Left kidney (tissue), 2 donors: ENCODE results near the gene RAX2. TPM values are rescaled to one million over a fixed set of nuclear protein-coding genes. Genes with fewer than 3 reads are reported as not detected.
"Not testable (repeated sequence)": the region's sequence is repeated elsewhere in the genome, so short reads cannot be mapped to it uniquely, and the experiment has no call there.

Experiments used
- DNase-seq: peaks from one replicate; pipeline ENCODE4 v3.0.0-alpha.2; 2013
- polyA plus RNA-seq: library from polyadenylated mRNA; unstranded; fragments of 120-200 nt; gene quantifications from one replicate; pipeline ENCODE4 v1.2.1, GENCODE V29; 2013; ENCODE audit not compliant: insufficient read length

The RAX2 gene
- polyA plus RNA-seq, 1 donor = not detected

DNA sequence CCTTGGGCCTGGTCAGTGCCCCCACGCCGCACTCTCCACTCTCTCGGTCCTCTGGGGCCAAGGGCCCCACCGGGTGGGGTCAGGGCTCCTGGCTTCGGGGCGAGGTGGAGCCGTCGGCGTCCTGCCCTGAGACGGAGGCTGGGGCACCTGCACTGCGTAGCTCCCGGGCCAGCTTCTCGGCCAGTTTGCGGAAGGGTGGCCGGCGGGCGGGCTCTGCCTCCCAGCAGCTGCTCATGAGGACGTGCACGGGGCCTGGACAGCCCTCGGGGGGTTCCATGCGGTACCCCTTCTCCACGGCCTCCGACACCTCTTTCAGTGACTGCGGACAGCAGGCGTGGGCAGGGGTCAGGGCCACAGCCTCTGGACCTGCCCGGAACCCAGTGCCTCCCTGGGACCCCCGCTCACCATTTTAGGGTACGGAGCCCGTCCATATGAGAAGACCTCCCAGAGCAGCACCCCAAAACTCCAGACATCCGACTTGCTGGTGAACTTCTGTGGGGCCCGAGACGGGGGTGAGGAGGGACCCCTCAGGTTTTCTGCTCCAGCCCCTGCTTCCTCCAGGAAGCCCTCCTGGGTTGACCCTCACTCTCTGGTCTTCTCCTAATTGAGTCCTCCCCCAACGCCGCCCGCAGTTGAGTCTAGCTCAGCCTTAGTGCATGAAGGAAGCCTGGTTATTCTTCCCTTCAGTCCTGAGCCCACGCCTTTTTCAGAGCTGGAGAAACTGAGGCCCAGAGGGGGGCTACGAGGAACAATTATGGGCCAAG is 6.3 kb upstream of the RAX2 start:
- no peak for DNase-seq

DNA sequence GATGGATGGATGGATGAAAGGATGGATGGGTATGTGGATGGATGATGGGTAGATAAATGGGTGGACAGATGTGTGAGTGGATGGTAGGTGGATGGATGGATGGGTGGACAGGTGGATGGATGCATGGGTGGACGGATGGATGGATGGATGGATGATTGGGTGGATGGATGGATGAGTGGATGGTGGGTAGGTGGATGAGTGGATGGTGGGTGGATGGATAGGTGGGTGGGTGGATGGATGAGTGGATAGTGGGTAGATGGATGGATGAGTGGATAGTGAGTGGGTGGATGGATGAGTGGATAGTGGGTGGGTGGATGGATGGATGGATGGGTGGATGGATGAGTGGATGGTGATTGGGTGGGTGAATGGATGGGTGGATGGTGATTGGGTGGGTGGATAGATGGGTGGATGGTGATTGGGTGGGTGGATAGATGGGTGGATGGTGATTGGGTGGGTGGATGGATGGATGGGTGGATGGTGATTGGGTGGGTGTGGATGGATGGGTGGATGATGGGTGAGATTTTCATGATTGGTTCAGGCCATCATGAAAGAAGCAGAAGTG is 4.5 kb upstream of the RAX2 start:
- DNase-seq = no peak

DNA sequence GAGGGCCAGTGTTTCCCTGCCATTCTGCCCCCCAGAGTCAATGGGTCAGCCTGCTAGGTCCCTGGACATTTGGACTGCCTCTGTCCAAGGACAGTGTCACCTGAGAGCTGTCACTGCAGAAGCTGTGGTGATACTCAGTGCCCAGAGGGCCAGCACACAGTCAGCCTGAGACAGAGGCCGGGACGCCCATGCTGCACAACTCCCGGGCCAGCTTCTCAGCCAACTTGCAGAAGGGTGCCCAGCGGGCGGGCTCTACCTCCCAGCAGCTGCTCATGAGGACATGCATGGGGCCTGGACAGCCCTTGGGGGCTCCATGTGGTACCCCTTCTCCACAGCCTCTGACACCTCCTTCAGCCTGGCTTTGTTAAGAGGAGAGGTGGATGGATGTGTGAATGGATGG is 3.8 kb upstream of the RAX2 start:
- no peak for DNase-seq

DNA sequence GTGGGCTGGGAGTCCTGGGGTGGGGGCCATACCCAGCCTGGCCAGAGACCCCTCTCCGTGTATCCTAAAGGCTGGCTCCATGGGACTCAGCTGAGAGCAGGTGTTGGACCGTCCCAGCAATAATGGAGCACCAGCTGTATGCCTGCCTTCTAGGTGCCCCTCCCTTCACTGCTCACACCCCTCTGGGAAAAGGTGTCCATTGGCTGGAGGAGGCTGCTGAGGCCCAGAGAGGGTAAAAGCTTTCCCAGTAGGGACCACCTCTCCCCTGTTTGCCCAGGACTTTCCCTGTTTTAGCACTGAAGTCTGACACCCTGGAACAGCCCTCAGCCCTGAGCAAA is 3.3 kb upstream of the RAX2 start:
- DNase-seq = no peak

DNA sequence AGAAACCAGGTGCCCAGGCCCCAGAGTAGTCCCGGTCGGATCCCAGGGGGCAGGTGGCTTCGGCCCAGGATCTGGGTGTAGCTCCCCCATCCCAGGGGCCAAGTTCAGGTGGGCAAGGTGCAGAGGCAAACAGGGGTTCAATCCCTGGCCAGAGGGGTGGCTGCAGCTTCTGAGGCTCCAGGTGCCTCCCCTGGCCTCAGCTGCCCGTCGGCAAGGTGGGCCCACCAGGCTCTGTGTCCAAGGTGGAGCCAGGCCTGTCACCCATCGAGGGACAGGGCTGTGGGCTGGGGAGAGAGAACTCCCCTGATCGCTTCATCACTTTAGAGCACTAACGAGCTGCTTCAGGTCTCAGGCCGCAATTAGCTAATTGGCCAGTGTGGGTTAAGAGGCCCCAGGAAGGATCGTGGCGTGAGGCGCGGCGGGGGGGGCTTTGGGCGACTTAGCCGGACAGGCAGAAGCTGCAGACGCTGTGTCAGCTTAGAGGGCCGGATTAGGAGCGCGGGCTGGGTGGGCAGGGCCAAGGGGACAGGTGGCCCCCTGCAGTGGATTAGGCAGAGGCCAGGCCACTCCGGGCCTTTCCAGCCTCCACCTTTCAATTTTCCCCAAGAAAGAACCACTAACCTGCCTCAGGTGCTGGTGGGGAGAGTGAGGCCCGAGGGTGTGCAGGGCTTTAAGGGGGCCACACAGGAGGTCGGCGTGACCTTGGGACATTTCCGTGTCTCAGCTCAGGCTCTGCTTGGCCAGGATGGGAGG is 2.8 kb upstream of the RAX2 start:
- no peak for DNase-seq

DNA sequence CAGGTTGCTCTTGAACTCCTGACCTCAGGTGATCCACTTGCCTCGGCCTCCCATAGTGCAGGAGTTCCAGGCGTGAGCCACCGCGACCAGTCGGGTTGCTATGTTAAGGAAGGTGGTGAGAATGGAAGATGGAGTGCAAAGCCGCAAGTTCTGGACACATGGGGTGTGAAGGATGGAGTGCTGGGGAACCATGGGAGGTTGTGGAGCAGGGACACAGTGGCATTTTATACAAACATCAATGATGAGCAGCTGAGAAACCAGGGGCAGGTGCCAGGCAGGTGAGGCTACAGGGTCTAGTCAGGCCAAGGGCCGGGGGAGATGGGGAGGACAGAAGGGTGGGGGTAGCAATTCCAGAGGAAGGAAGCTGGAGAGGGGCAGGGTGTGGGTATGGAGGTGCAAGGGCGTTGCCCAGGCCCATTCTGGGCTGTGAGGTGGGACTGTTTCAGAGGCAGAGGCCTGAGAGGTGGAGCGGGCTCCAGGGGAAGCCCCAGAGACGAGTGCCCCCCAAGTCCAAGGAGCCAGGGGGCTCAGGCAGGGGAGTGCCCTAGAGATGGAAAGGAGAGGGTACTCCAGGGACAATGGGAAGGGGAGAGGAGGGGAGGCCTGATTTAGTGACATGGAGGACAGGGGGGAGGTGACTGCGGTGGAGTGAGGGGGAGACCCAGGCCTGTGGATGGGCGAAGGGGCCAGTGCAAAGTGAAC is 1.9 kb upstream of the RAX2 start:
- DNase-seq = no peak

DNA sequence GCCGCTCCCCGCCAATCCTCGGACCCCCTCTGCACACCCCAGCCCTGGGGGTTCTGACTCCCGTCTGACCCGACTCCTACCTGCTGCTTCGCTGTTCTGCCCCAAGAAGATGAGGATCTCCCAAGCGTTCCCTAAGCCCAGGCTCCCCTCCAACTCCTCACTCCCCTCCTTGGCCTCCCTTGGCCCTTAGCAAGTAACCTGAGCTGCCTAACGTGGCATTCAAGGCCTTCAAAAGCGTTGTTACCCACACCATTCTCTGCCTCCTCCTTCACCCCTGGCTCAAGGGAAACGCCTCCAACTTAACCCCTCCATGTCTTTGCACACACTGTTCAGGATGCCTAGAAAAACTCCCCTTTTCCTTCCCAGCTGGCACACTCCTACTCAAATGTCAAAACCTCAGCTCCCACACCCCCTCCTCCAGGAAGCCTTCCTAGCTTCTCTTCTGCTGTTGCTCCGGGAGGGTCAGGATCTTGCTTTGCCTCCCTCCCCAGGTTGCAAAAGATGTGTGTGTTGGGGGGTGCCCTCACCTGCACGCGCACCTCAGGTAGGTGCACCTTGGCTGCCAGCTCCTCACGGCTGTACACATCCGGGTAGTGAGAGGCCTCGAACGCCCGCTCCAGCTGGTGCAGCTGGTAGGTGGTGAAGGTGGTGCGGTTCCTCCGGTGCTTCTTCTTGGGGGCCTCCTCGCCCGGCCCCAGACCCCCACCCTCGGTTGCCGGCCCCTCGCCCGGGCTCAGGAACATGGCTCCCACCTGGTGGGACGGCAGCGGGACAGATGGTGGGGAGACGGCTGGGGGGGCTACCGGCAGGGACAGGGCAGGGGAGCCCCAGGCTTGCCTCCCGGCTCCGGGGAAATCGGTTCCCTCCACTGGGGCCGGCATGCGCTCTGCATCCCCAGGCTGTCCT is 775 bp downstream of the RAX2 start:
- DNase-seq = no peak

DNA sequence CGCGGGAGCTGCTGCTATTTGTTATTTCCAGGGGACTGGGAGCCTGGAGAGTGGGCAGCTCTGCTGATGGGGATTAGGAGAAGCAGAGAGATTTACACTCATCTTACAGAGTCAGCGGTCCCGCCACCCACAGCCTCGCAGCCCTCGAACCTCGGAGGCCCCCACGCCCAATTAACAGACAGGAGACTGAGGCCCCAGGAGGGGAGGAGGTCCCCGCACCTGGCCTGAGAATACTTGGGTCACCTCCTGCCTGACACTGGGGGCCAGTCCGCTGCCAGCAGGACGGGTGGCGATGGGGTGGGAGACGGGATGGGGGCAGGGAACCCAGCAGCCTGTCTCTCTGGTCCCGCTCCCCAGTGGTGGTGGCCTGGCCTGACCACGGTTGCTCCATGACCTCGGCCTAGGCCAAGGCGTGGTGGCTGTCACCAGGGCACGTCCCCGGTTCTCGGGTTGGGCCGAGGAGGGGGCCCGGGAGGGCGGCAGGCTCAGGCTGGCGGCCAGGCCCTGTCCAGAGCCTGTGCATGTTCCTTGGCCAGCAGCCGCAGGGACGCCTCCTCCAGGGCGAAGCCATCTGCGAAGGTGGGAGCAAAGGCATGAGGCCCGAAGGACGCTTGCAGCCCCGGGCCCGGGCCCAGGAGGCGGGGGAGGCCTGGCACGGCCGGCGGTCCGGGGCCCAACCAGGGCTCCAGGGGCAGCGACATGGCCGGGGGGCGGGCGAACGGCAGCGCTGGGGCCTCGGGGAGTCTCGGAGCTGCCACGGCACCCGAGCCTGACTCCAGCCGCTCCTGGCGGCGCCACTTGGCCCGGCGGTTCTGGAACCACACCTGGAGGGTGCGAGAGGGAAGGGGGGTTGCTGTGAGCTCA is 1.7 kb downstream of the RAX2 start:
- DNase-seq = no peak

DNA sequence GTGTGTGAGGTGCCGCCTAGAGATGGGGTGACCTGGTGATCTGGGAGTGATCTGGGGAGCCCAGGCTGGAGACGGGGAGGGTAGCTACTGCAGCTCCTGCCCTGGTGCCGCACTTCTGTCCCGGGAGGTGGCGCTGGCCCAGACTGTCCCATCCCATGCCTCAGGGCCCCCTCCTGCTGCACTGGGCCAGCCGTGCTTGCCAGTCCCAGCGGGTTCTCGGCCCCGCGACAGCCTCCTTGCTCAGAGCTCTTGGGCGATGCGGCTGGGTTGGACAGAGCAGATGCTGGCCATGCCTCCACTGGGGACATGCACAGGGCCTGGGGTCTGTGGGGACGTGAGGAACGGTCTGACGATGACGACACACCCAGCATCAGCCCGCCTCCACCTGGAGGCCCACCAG is 2.5 kb downstream of the RAX2 start:
- DNase-seq = no peak

DNA sequence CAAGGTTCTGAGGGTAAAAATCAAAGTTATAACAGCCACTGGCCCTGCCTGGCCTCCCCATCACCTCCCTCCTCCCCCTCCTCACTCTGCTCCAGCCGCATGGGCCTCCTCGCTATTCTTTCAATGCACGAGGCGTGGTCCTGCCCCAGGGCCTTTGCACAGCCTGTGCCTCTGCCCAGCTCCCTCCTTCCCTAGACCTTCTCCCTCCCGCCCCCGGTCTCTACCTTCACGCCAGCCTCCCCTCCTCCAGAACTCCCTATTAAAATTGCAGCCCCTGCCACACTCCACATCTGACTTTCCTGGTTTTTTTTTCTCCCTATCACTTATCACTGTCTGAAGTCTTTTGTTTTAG is 3.3 kb downstream of the RAX2 start:
- DNase-seq = no peak

DNA sequence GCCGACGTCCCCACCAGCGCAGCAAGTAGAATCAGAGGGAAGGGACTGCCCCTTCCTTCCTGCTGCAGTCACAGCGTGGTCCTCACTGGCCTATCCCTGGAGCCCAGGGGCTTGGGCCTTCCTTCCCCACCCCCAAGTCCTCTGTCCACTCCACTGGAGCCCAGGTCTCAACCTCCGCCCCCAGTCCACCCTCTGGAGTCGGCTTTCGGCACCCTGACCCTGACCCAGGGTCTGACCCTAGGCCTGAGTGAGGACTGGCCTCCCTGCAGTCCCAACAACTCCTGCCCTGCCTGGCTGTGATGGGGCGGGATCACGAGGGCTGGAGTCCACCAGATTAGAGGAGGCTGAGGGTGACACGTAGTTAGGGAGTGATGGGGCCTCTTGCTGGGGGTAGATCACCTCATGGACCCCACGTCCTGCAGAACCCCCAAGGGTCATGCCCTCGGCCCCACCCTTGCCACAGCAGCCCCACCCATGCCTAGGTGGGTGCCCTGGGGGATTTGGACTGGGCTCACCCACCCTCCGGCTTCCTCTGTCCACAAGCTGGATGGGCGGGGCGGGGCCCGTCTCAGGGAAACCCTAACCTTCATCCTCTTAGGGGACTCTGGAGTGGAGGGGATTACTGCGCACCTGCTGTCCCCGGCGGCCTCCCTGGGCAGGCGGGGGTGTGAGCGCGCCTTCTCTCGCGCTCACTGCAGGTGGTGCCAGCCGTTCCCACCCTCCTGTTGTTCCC is 3.8 kb downstream of the RAX2 start:
- no peak for DNase-seq

DNA sequence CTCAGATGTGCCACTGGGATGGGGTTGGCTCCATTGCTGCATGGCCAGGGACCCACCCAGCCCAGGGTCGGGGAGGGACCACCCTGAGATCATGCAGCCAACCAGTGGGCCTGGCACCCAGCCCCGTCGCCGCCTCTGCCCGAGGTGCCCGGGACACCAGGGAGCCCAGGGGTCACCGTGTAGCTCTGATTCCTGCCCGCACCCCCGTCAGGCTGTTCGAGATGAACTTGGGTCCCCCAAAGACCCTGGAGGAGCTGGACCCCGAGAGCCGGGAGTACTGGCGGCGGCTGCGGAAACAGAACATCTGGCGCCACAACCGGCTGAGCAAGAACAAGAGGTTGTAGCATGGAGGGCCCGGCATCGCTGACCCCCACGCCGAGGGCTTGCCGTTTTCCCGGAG is 5.0 kb downstream of the RAX2 start:
- DNase-seq = no peak

DNA sequence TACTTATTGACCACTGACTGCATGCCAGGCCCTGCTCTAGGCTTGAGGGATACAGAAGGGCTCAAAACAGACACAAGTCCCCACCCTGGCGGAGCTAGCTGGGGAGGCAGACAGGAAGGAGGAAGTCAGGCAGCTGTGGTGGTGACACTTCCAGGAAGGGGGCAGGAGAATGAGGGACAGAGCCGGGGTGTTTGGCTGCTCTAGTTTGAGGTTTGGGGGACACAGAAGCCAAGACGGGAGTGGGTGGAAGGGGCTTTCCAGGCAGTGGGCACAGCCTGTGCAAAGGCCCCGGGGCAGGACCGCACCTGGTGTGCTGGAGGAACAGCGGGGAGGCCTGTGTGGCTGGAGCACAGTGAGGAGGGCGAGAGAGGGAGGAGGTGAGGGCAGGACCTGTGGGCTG is 5.5 kb downstream of the RAX2 start:
- DNase-seq = no peak

DNA sequence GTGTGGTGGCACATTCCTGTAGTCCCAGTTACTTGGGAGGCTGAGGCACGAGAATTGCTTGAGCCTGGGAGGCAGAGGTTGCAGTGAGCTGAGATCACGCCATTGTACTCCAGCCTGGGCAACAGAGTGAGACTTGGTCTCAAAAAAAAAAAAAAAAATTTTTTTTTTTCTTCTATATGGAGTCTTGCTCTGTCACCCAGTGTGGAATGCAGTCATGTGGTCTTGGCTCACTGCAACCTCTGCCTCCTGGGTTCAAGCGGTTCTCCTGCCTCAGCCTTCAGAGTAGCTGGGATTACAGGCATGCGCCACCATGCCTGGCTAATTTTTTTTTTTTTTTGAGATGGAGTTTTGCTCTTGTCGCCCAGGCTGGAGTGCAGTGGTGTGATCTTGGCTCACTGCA is 6.3 kb downstream of the RAX2 start:
- DNase-seq = not testable (repeated sequence)

DNA sequence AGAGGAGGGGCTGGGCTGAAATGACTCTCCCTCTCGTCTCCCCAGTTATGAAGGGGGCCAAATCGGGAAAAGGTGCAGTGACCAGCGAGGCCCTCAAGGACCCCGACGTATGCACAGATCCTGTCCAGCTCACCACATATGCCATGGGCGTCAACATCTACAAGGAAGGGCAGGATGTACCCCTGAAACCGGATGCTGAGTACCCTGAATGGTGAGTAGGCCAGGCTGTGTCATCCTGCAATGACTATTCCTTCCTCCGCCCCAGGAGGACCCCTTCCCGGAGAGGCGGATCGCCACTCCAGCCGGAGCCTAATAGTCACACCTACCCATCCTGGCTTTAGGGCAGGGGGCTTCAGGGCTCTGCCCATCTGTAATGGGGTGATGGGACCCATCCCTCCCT is 6.9 kb downstream of the RAX2 start:
- no peak for DNase-seq

DNA sequence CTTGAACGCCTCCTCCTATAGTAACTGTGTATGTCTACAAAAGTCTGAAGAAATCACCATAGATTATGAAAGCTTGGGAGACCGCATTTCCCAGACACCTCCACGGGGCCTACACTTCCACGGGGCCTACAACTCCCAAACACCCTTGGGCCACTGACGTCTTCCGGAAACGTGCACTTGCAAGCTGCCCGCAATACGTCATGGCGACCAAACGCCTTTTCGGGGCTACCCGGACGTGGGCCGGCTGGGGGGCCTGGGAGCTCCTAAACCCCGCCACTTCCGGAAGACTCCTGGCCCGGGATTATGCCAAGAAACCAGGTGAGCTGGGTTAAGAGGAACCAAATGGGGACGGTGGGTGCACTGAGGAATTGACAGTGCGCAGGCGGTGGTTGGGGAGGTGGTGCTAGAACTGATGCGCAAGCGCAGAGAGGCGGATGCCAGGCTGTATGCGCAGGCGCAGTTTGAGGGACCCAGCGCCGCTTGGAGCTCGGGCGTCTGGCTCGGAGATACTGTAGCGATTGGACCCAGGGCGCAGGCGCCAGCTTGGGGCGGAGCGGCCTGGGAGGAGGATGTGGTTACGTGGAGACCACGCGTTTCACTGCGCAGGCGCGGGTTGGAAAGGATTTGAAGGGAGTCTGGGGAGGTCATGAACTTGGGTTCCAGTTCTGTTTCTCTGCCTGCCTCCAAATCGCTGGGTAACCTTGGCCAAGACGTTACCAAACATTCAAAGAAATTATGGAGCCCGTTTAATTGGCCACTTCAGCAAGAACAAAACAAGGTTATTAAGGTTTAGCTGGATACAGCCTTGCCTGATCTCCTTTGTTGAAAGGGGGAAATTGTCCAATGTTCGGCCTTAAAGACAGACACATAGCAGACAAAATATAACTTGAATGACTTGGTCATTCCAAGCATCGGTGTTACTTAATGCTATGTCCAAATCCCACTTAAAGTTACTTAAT is 9.2 kb downstream of the RAX2 start, which contains the start of gene MRPL54:
MRPL54 (plus strand) TSS at position 182 of the 959 bp plus-strand sequence; CDS start at position 201, 19 bp downstream.
- peak; percentile 99 for DNase-seq

DNA sequence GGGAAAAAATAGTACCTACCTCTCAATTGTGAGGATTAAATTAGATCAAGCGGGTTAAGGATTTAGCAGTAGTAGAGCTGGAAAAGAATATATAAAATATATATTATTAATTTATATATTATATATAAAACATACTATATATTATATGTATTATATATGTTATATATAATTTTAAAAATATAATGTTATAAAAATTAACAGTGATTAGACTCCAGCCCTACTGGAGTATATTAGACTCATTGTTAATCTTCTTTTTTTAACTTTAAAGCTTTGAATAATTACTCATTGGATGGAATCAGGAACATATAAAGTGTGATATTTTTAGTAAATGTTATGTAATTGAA is 9.9 kb downstream of the RAX2 start:
- DNase-seq = no peak

DNA sequence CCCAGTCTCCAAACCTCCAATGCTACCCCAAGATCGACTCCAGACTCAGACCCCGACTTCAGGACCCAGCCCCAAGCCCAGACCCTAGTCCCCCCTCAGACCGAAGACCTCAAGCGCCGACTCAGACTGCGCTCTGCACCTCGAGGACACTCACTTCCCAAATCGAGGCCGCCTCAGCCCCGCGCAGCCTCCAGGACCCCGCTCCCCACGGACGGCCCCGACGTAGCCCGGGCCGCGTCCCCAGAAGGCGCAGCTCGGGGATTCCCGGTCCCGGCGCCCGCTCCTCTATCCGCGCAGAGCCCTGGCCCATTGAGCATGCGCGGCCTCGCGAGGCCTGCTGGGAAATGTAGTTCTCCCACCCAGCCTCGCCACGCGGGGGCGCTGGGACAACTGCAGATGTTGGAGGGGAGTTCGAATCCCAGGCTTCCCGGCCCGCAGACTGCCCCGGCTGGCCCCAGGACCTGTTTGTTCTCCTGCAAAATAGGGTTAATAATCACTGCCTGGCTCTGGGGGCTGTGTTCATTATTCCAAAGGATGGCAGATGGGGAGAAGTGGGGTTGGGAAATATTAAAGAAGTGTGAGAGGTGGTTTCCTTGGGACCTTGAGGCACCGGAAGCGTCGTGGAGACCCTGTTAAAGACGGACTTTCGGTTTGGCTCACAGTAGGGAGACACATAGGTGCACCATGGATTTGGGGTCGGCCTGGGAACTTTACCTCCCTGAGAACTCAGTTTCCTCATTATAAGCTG is 10.5 kb downstream of the RAX2 start, which contains the start of gene APBA3:
APBA3 (minus strand) TSS at position 311 of the 748 bp plus-strand sequence. CDS start 1,428 bp downstream, outside the sequence.
- peak; percentile 88 for DNase-seq
